Activated naive CD4-positive, alpha-beta T cell treated with Interleukin-2 at 50 U/mL for 16 hours (primary cell): ENCODE results near the gene DIO1.
"Not testable (repeated sequence)": the region's sequence is repeated elsewhere in the genome, so short reads cannot be mapped to it uniquely, and the experiment has no call there.

Source experiments
- DNase-seq: peaks from one replicate; pipeline ENCODE4 v3.0.0-alpha.2; 2020

Gene DIO1

DNA sequence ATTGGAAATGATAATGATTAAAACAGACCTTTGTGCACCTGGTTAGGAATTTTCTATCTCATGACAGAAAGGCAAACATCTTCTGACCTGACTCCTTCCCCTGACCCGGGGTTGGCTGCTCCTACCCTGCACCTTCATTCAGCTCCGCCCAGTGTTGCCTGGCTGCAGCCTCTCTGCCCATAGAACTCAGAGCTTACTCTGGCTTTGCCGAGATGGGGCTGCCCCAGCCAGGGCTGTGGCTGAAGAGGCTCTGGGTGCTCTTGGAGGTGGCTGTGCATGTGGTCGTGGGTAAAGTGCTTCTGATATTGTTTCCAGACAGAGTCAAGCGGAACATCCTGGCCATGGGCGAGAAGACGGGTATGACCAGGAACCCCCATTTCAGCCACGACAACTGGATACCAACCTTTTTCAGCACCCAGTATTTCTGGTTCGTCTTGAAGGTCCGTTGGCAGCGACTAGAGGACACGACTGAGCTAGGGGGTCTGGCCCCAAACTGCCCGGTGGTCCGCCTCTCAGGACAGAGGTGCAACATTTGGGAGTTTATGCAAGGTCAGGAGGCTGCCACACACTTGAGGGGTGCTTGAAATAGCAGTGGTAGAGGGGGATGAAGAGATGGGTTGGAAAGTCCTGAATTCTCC, at the start of gene DIO1:
Gene DIO1 (plus strand): TSS at position 189 of the 638 bp plus-strand sequence. CDS start 24 bp downstream, at position 213.
- no peak for DNase-seq

- DNase-seq: no peak
Measured at GRCh38 chr1:53847980-53848379, 46.0 kb upstream of the DIO1 start.

DNA sequence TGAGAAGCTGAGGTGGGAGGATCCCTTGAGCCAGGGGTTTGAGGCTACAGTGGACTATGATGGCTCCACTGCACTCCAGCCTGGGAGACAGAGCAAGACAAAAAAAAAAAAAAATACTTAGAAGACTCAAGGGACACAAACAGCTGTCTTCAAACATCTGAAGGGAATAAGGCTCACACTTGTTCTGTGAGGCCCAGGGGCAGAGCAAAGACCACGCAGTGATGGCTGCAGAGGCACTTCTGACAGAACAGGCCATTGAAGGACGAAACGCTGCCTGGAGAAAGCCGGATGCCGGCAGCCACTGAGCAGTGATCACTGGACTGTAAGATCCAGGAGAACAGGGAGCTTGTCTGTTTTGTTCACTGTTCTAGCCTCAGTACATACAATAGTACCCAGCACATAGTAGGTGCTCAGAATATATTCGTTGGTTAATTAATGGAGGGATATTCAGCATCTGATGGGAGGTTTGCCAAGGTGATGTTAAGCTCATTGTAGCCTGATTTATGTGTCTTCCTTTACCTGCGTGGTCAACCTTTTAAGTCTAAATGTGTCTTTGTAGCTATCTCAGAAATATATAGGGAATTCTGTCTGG, 43.8 kb upstream of the DIO1 start:
- no peak for DNase-seq

DNA sequence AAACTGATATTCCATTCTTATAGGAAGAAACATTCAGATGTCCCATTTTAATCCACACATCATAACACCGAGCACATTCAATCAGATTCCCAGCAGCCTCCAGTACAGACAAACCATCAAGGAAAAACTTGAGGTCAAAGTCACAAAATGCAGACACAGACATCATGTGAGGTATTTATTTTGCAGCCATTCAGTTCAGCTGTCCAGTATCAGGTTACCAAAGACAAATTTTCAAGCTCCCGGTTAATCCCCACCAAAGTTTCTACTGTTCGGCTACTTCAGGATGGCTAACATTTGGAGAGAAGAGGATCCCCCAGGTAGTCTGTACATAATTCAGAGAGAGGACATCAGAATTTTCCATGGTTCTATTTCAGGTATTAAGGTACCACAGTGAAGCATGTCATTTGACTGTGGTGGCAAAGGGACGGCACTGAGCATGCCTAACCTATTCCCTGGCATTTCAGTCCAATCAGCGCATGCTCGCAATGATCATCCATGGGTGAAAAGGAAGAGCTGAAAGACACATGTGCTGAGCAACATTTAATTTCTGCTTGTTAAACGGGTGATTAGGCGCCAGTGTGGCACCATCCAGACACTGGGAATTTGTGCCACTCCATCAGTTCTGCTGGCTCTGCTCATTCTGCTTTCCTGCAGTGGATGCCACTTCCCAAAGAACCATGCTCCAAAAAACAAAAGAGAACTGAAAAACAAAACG, 42.3 kb upstream of the DIO1 start:
- no peak for DNase-seq

GRCh38 chr1:53860967-53861411, 33.0 kb upstream of the DIO1 start:
- peak; percentile 45 for DNase-seq

DNA sequence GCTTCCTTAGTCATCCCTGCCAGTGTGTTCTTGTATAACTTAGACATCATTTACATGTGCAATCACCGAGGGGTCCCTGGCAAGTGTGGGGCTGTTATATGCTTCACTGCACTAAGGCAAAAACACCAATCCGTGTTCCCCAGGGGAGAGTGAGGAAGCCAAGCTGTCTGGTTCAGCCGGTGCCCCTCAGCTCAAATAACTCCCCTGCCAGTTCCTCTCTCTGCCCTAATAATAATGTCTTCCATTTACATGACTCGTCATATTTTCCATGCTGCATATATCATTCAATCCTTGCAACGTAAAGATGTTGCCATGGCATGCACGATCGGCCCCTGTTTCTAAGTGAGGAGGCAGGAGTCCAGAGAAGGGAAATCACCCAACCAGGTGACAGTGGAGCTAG, 31.5 kb upstream of the DIO1 start:
- no peak for DNase-seq

GRCh38 chr1:53868565-53868964, 25.4 kb upstream of the DIO1 start:
- no peak for DNase-seq

DNA sequence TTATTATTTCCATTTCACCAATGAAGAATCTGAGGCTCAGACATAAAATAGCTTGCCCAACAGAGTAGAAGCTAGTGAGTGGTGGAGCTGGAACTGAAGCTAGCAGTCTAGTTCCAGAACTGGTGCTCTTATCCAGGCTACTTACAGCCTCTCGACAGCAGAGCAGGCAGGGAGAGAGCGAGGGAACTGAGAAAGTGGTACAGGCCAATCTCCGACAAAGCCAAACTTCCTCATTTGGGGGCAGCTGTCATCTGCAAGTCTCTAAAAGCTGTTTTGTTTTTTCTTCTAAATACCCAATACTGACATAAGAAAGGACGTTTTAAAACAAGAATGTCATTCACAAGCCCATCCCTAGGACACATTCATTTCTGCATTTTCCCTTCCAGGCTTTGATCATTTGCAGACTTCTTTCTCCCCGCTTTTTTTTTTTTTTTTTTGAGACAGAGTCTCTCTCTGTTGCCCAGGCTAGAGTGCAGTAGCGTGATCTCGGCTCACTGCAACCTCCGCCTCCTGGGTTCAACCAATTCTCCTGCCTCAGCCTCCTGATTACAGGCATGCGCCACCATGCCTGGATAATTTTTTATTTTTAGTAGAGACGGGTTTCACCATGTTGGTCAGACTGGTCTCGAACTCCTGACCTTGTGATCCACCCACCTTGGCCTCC, 24.4 kb upstream of the DIO1 start:
- no peak for DNase-seq

- DNase-seq: no peak
Measured at GRCh38 chr1:53871221-53871620, 22.8 kb upstream of the DIO1 start.

- no peak for DNase-seq
Measured at GRCh38 chr1:53871773-53872484, 22.1 kb upstream of the DIO1 start.

- DNase-seq: not testable (repeated sequence)
Measured at GRCh38 chr1:53875150-53875549, 18.8 kb upstream of the DIO1 start.

DNA sequence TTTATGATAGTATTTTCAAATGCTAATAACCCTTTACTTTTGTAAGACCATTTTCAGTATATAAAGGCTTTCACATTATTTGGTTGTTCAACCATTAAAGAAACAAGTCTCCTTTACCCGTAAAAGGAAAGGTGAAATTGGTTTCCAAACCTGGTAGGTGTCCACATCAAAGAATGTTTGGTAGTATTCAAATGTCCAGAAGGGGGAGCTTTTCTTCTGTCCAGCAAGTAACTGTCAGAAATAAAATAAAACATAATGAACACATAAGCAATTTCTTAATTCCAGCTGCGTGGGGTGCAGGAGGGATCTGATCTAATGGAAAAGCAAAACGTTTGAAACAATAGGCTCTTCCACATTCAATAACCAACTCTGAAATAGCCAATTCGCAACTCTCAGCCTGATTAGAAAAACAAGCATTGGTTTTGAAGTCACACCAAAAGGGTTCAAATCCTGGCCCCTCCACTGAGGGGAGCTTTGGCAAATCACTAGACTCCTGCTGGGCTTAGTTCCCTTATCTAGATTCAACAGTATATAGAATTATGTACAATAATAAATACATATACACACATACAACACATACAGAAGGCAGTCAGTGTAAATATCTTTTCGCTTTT, 15.4 kb upstream of the DIO1 start:
- DNase-seq: no peak

DNA sequence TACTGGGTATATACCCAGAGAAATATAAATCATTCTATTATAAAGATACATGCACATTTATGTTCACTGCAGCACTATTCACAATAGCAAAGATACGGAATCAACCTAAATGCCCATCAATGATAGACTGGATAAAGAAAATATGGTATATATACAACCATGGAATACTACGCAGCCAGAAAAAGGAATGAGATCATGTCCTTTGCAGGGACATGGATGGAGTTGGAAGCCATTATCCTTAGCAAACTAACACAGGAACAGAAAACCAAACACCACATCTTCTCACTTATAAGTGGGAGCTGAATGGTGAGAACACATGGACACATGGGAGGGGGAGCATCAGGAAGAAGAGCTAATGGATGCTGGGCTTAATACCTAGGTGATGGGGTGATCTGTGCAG, 12.1 kb upstream of the DIO1 start:
- not testable (repeated sequence) for DNase-seq

DNA sequence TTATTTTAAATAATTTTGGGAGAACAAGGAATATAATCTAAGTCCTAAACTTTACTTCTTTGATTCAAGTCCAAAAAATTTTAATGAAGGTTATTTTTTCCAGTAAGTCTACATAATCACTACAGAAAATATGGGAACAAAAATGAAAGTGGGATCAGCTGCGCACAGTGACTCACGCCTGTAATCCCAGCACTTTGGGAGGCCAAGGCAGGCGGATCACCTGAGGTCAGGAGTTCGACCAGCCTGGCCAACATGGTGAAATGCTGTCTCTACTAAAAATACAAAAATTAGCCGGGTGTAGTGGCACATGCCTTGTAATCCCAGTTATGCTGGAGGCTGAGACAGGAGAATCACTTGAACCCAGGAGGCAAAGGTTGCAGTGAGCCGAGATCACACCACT, 10.4 kb upstream of the DIO1 start:
- not testable (repeated sequence) for DNase-seq

- DNase-seq: no peak
Measured at GRCh38 chr1:53888681-53889080, 5.3 kb upstream of the DIO1 start.

- peak; percentile 88 for DNase-seq
Measured at GRCh38 chr1:53889304-53890298, 4.4 kb upstream of the DIO1 start, which contains the start of gene YIPF1. YIPF1 (minus strand) TSS chr1:53889797; CDS start chr1:53888937, 860 bp downstream.

DNA sequence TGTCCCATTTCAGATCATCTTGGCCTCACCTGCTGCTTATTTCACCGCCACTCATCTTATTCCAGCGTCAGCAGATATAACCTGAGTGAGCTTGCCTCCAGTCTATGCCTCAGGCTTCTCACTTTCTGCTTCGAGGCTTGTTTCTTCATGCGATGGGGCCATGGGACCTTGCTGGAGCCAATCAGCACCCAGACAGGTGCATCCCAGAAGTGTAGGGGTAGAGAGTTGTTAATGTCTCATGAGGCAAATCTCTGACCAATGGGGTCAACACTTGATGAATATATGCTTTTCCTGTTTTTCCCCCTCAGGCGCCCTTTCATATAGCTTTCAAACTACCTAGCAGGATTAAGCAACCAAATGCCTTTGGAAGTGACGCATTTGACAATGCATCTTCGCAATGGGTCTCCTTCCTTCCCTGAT, 3.5 kb upstream of the DIO1 start:
- peak; percentile 8 for DNase-seq

DNA sequence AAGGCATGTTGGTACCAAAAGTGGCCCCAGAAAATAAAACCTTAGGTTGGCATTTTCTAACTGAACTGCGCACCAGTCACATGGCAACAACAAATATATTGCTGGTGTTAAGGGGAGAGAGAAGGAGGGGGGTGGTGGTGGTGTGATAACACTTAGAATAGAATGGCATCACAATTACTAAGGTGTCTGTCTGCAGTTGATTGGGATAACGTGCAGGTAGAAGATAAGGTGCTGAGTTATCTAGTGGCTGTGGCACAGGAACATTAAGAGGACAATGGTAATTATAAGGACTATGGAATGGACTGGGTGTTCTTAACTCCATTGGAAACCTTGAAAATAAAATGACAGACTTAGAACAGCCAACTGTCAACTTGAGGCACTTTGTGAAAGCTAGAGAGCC, 3.0 kb upstream of the DIO1 start:
- DNase-seq: no peak

- no peak for DNase-seq
Measured at GRCh38 chr1:53891678-53892077, 2.3 kb upstream of the DIO1 start.

DNA sequence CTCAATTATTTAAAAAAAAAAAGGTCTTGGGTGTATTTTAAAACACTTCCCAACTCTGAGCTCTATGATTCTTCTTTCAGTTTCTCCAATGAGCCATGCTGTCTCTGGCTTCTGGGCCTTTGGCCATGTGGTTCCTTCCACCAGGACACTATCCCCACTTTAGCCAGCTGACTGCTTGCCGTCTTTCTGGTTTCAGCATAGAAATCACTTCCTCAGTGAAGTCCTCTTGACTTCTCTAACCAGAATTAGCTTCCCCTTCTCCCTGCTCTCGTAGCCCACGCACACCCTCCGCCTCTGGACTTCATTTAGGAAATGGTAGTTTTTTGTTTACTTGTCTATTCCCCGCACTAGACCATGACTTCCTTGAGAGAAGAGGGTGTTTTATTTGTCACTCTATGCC, 1.1 kb upstream of the DIO1 start:
- no peak for DNase-seq

DNA sequence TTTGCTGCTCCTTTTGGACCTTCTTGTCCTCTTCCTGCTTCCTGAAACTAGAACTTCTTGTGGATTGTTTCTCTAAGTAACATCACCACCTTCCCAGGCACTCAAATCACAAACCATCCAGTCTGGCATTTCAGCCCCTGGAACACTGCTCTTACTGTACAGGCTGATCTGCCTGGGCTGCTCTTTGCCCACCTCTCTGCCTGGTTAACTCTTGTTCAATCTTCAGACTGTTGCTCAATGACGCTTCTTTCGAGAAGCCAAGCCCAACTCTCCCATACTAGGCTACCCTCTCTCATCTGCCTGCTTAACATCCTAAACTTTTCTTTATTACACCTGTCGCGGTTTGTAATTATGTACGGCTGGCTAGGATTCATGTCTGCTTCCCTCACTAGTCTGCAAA, 657 bp downstream of the DIO1 start:
- DNase-seq: no peak
